B cell (primary cell): ENCODE measurements around the gene CILP. TPM values are rescaled to one million over a fixed set of nuclear protein-coding genes. Genes with fewer than 3 reads are reported as not detected.

ENCODE experiments used
- ATAC-seq: fragments of 200-7000 bp; cut with Tn5 transposase; one replicate; pipeline ENCODE4 v1.10.0; 2021; ENCODE audit warnings: low read depth, mild to moderate bottlenecking, moderate number of reproducible peaks, moderate library complexity
- CTCF ChIA-PET: fragments of 350-600 bp; sonication (Branson Sonifier 250); formaldehyde crosslinking; loops from one replicate; lab custom pipeline; 2021; ENCODE audit warnings: antibody characterized with exemption, inconsistent platforms; lab: Charles Lee
- POLR2A ChIA-PET: fragments of 350-600 bp; sonication (Branson Sonifier 250); formaldehyde crosslinking; loops from one replicate; lab custom pipeline; 2021; ENCODE audit warnings: antibody characterized with exemption; lab: Charles Lee
- DNase-seq: peaks from one replicate; pipeline ENCODE4 v3.0.0; 2013
- H2AFZ ChIP-seq: 2 replicates; pipeline ENCODE4 v1.6.1; 2012; ENCODE audit warnings: mild to moderate bottlenecking, low read depth, low read length; ENCODE audit not compliant: insufficient read depth, poor library complexity, severe bottlenecking
- H3K27ac ChIP-seq, 2 donors: 1 replicate in 1 of 2; 2 replicates in 1 of 2; pipeline ENCODE4 v1.5.1; 2012 to 2013; ENCODE audit warnings: low read length in 2 of 2, mild to moderate bottlenecking in 2 of 2, moderate library complexity in 1 of 2
- H3K27me3 ChIP-seq, 4 experiments: fragments of 200-600 bp in 1 of 4; sonication (generic) in 1 of 4; replicated peaks in 1 of 4; 1 replicate in 2 of 4; 2 replicates in 2 of 4; pipeline versions ENCODE4 v1.6.1 to v1.7.0; 2013 to 2016; ENCODE audit warnings: low read length in 3 of 4, mild to moderate bottlenecking in 2 of 4, mixed read lengths in 1 of 4, moderate library complexity in 1 of 4; ENCODE audit not compliant: insufficient read depth in 4 of 4, control insufficient read depth in 3 of 4; ENCODE audit errors: control extremely low read depth in 1 of 4
- H3K36me3 ChIP-seq, 2 experiments: replicated peaks in 1 of 2; 1 replicate in 1 of 2; 2 replicates in 1 of 2; pipeline versions ENCODE4 v1.6.1 to v1.7.1; 2013; ENCODE audit warnings: low read length in 1 of 2; ENCODE audit not compliant: insufficient read depth in 2 of 2, control insufficient read depth in 1 of 2; ENCODE audit errors: control extremely low read depth in 1 of 2, extremely low read depth in 1 of 2
- H3K4me1 ChIP-seq, 2 donors: fragments of 200-600 bp in 1 of 2; sonication (generic) in 1 of 2; 1 replicate in 1 of 2; 2 replicates in 1 of 2; pipeline versions ENCODE4 v1.5.1 to v1.6.1; 2013 to 2017; ENCODE audit warnings: low read length in 2 of 2; ENCODE audit not compliant: control insufficient read depth in 2 of 2, insufficient read depth in 2 of 2
- H3K4me2 ChIP-seq: replicated peaks from 2 replicates; pipeline ENCODE3; 2012; ENCODE audit warnings: mild to moderate bottlenecking, low read depth, low read length; ENCODE audit not compliant: poor library complexity, severe bottlenecking
- H3K4me3 ChIP-seq, 5 experiments: fragments of 200-600 bp in 1 of 5; sonication (generic) in 1 of 5; 1 replicate in 3 of 5; 2 replicates in 2 of 5; pipeline versions ENCODE4 v1.5.1 to v1.7.0; 2011 to 2016; ENCODE audit warnings: low read length in 4 of 5, mild to moderate bottlenecking in 4 of 5, low read depth in 2 of 5, control low read depth in 1 of 5, moderate library complexity in 1 of 5; ENCODE audit not compliant: insufficient read depth in 1 of 5; ENCODE audit errors: control extremely low read depth in 1 of 5, extremely low read depth in 1 of 5
- H3K79me2 ChIP-seq: fragments of 200-600 bp; sonication (generic); one replicate; pipeline ENCODE4 v1.6.0; 2016; ENCODE audit warnings: low read length; ENCODE audit not compliant: control insufficient read depth, insufficient read depth
- H3K9ac ChIP-seq: fragments of 200-600 bp; sonication (generic); 2 replicates; pipeline ENCODE4 v1.6.1; 2017; ENCODE audit warnings: mild to moderate bottlenecking, low read length, moderate library complexity
- H3K9me3 ChIP-seq, 3 donors: one replicate each; pipeline versions ENCODE4 v1.6.1 to v1.7.1; 2013; ENCODE audit warnings: low read length in 2 of 3; ENCODE audit not compliant: control insufficient read depth in 2 of 3, insufficient read depth in 1 of 3; ENCODE audit errors: control extremely low read depth in 1 of 3
- H4K20me1 ChIP-seq: 2 replicates; pipeline ENCODE4 v1.6.0; 2012; ENCODE audit warnings: mild to moderate bottlenecking, low read length; ENCODE audit not compliant: insufficient read depth, control insufficient read depth, poor library complexity, severe bottlenecking
- H3K27ac Mint-ChIP-seq: one replicate; pipeline ENCODE4 v1.8.0; 2021; ENCODE audit warnings: mixed read lengths
- H3K27me3 Mint-ChIP-seq: one replicate; pipeline ENCODE4 v1.8.0; 2021; ENCODE audit warnings: mixed read lengths
- H3K4me1 Mint-ChIP-seq: one replicate; pipeline ENCODE4 v1.8.0; 2021; ENCODE audit warnings: mixed read lengths
- H3K4me3 Mint-ChIP-seq: one replicate; pipeline ENCODE4 v1.8.0; 2021; ENCODE audit warnings: mixed read lengths
- H3K9me3 Mint-ChIP-seq: one replicate; pipeline ENCODE4 v1.8.0; 2022; ENCODE audit warnings: mixed read lengths; ENCODE audit not compliant: insufficient read depth
- CTCF ChIP-seq: fragments of 200-600 bp; IDR thresholded peaks from one replicate; pipeline ENCODE4 v1.8.0; 2022; ENCODE audit warnings: antibody characterized with exemption, mild to moderate bottlenecking
- EZH2 ChIP-seq: IDR thresholded peaks from 2 replicates; pipeline ENCODE4 v1.6.1; 2012; ENCODE audit warnings: borderline replicate concordance, low read depth, mild to moderate bottlenecking, moderate library complexity, low read length; ENCODE audit not compliant: insufficient read depth, poor library complexity, severe bottlenecking
- WGBS: methylation state at CpG from one replicate; pipeline ENCODE4 v1.1.5; 2013; ENCODE audit warnings: missing lambda C conversion rate; ENCODE audit not compliant: insufficient coverage; 5-methylcytosine and 5-hydroxymethylcytosine counted together
- intact Hi-C: fragments of 100-400 bp; cut with micrococcal nuclease; formaldehyde crosslinking; loops from one replicate; pipeline ENCODE4 v1.10.0; 2022
- polyA plus RNA-seq: library from polyadenylated mRNA; depleted of rRNA; stranded (reverse); fragments of >200 nt; gene quantifications from 2 replicates; pipeline ENCODE4 v1.2.3, GENCODE V29; 2012
- total RNA-seq, 2 donors: library from RNA; stranded (reverse); fragments of 120-200 nt in 1 of 2; gene quantifications; 1 replicate in 1 of 2; 2 replicates in 1 of 2; pipeline versions ENCODE4 v1.2.3 to v1.2.4, GENCODE V29; 2013 to 2022

CILP gene
- total and polyA plus RNA-seq, 2 donors (not counting 1 experiment from before 2014, with no cell fraction given) = 0.52 to 0.94 TPM

- no peak overlapping the region for H3K9ac ChIP-seq
- no peaks in the 10 kb centered on the region for H3K79me2 ChIP-seq
- H3K27ac Mint-ChIP-seq = no peak overlapping the region
- H3K4me1 ChIP-seq = no peaks in the 10 kb centered on the region
- H3K4me3 Mint-ChIP-seq = no peak overlapping the region
- H4K20me1 ChIP-seq = no peaks in the 10 kb centered on the region
- H3K4me3 ChIP-seq = no peak overlapping the region
- no peak overlapping the region for H2AFZ ChIP-seq
- no peaks in the 10 kb centered on the region for H3K9me3 Mint-ChIP-seq
- H3K27me3 Mint-ChIP-seq = no peaks in the 10 kb centered on the region
- no peaks in the 10 kb centered on the region for H3K27me3 ChIP-seq
- ChIA-PET POLR2A (no interaction called here), CTCF (no interaction called here)
- no peak overlapping the region for H3K4me2 ChIP-seq
- intact Hi-C loops = no loop called here
- TF ChIP-seq CTCF = no peak
- TF ChIP-seq EZH2 = no peak
- no peaks in the 10 kb centered on the region for H3K9me3 ChIP-seq
- no peaks in the 10 kb centered on the region for H3K36me3 ChIP-seq
- ATAC-seq (no peak), DNase-seq (no peak)
- H3K27ac ChIP-seq = no peak overlapping the region
- WGBS = 93% methylated on average over 2 of the region's 2 CpGs
- no peaks in the 10 kb centered on the region for H3K4me1 Mint-ChIP-seq
These were observed 2.0 kb upstream of the CILP start for GRCh38 chr15:65213241-65213640.

DNA sequence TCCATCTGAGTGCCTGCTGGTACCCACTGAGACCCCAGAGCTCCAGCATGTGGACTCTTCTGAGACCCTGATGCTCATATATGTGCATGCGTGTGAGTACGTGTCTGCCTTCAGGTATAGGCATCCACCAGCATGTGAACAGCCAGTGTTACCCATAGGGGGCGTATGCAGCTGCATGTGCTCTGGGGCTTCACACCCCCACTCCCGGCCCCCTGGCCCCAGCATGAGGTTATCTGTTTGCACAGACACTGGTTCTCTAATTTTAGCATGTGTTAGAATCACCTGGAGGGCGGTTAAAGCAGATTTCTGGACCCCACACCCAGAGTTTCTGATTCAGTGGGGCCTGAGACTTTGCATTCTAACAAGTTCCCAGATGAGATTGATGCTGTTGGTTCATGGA is 824 bp upstream of the CILP start:
- no peaks in the 10 kb centered on the region for H4K20me1 ChIP-seq
- no peak overlapping the region for H3K4me3 ChIP-seq
- intact Hi-C loops = no loop called here
- H3K9ac ChIP-seq = no peak overlapping the region
- H3K9me3 ChIP-seq = no peaks in the 10 kb centered on the region
- TF ChIP-seq EZH2 (no peak), CTCF (peak; percentile 53)
- no peaks in the 10 kb centered on the region for H3K4me1 ChIP-seq
- H3K9me3 Mint-ChIP-seq = no peaks in the 10 kb centered on the region
- no peak overlapping the region for H3K27ac Mint-ChIP-seq
- ATAC-seq = peak; percentile 54
- H3K4me3 Mint-ChIP-seq = no peak overlapping the region
- DNase-seq = peak; percentile 41
- H3K4me1 Mint-ChIP-seq = no peaks in the 10 kb centered on the region
- H3K79me2 ChIP-seq = no peaks in the 10 kb centered on the region
- H2AFZ ChIP-seq = no peak overlapping the region
- H3K27ac ChIP-seq = no peak overlapping the region
- no peaks in the 10 kb centered on the region for H3K27me3 ChIP-seq
- ChIA-PET POLR2A (interaction anchor here (0.5 kb wide), 1 partner anchor 261 kb away, joined by 8 read pairs; no protein-coding TSS in a partner anchor), CTCF (interaction anchor here (1.3 kb wide), 1 partner anchor 85 kb away, joined by 7 read pairs; no protein-coding TSS in a partner anchor)
- no peak overlapping the region for H3K4me2 ChIP-seq
- WGBS = 83% methylated on average over 5 of the region's 5 CpGs
- no peaks in the 10 kb centered on the region for H3K27me3 Mint-ChIP-seq
- no peaks in the 10 kb centered on the region for H3K36me3 ChIP-seq
